Activated CD4-positive, alpha-beta T cell treated with anti-CD3 and anti-CD28 coated beads for 36 hours (primary cell): ENCODE measurements around the gene TGM1. TPM values are rescaled to one million over a fixed set of nuclear protein-coding genes. Genes with fewer than 3 reads are reported as not detected.

Experiments
- ATAC-seq: fragments of 200-7000 bp; cut with Tn5 transposase; one replicate; pipeline ENCODE4 v1.10.0; 2021; ENCODE audit warnings: mild to moderate bottlenecking, moderate library complexity
- CTCF ChIA-PET: fragments of 350-600 bp; sonication (Branson Sonifier 250); formaldehyde crosslinking; loops from one replicate; lab custom pipeline; 2021; ENCODE audit warnings: antibody characterized with exemption; lab: Charles Lee
- POLR2A ChIA-PET: fragments of 350-600 bp; sonication (Branson Sonifier 250); formaldehyde crosslinking; loops from one replicate; lab custom pipeline; 2021; ENCODE audit warnings: antibody characterized with exemption, inconsistent platforms; lab: Charles Lee
- DNase-seq: peaks from one replicate; pipeline ENCODE4 v3.0.0-alpha.2; 2020
- H3K27ac Mint-ChIP-seq: one replicate; pipeline ENCODE4 v1.8.0; 2021; ENCODE audit warnings: mixed read lengths
- H3K27me3 Mint-ChIP-seq: one replicate; pipeline ENCODE4 v1.8.0; 2021; ENCODE audit warnings: mixed read lengths
- H3K36me3 Mint-ChIP-seq: one replicate; pipeline ENCODE4 v1.8.0; 2021; ENCODE audit warnings: low read depth, mixed read lengths
- H3K4me1 Mint-ChIP-seq: one replicate; pipeline ENCODE4 v1.8.0; 2021; ENCODE audit warnings: mixed read lengths
- H3K4me3 Mint-ChIP-seq: one replicate; pipeline ENCODE4 v1.8.0; 2021; ENCODE audit warnings: mild to moderate bottlenecking, moderate library complexity, mixed read lengths
- H3K9me3 Mint-ChIP-seq: one replicate; pipeline ENCODE4 v1.8.0; 2021; ENCODE audit warnings: low read depth, mixed read lengths
- intact Hi-C, 2 experiments: fragments of 100-400 bp; cut with DNase I in 1 of 2; cut with micrococcal nuclease in 1 of 2; formaldehyde crosslinking; loops; one replicate each; pipeline versions ENCODE4 v1.14.2 to v1.15.1; 2022 to 2024; cut with DNase I, micrococcal nuclease
- total RNA-seq, 2 experiments: library from RNA; stranded (reverse); gene quantifications; one replicate each; pipeline ENCODE4 v1.2.3, GENCODE V29; 2021

The TGM1 gene
- total RNA-seq = 1 to 10 TPM; 4.8 to 7.4 TPM

GRCh38 chr14:24262821-24263733 is at the start of gene TGM1:
TGM1 (minus strand) TSS chr14:24263177; CDS start chr14:24262352, 825 bp downstream.
- ATAC-seq = no peak
- Mint-ChIP-seq H3K27me3 (no peaks in the 10 kb centered on the region), H3K27ac (no peak within 1 kb of the TSS), H3K4me1 (no peaks in the 10 kb centered on the region), H3K4me3 (no peak within 1 kb of the TSS), H3K9me3 (no peaks in the 10 kb centered on the region), H3K36me3 (peaks cover 17% of the 10 kb centered on the region)
- ChIA-PET CTCF (interaction anchor here (0.5 to 2.0 kb wide), 4 partner anchors 16 to 326 kb away, joined by 3 to 9 read pairs (median 5); partner anchors contain the start of genes CIDEB and TINF2), POLR2A (no interaction called here)
- no peak for DNase-seq
- intact Hi-C loops = no loop called here

GRCh38 chr14:24311837-24312615 is 49.0 kb upstream of the TGM1 start:
- peaks cover 65% of the 10 kb centered on the region for H3K4me1 Mint-ChIP-seq
- intact Hi-C loops = loop anchor here (1.0 to 2.0 kb wide), 3 partner anchors 15 to 119 kb away; no protein-coding TSS in a partner anchor
- peaks cover 25% of the 10 kb centered on the region for H3K36me3 Mint-ChIP-seq
- ChIA-PET CTCF (interaction anchor here (1.4 to 16.5 kb wide), 5 partner anchors 14 to 120 kb away, joined by 8 to 430 read pairs (median 44); partner anchors contain the start of genes CHMP4A, DHRS1, GMPR2 and MDP1), POLR2A (interaction anchor here (1.4 kb wide), 1 partner anchor 41 kb away, joined by 3 read pairs; the partner anchor contains the start of gene RABGGTA)
- peak overlapping the region; percentile 77 for H3K27ac Mint-ChIP-seq
- H3K27me3 Mint-ChIP-seq = no peaks in the 10 kb centered on the region
- H3K9me3 Mint-ChIP-seq = no peaks in the 10 kb centered on the region
- peak overlapping the region; percentile 70 for H3K4me3 Mint-ChIP-seq
- ATAC-seq (no peak), DNase-seq (no peak)

DNA sequence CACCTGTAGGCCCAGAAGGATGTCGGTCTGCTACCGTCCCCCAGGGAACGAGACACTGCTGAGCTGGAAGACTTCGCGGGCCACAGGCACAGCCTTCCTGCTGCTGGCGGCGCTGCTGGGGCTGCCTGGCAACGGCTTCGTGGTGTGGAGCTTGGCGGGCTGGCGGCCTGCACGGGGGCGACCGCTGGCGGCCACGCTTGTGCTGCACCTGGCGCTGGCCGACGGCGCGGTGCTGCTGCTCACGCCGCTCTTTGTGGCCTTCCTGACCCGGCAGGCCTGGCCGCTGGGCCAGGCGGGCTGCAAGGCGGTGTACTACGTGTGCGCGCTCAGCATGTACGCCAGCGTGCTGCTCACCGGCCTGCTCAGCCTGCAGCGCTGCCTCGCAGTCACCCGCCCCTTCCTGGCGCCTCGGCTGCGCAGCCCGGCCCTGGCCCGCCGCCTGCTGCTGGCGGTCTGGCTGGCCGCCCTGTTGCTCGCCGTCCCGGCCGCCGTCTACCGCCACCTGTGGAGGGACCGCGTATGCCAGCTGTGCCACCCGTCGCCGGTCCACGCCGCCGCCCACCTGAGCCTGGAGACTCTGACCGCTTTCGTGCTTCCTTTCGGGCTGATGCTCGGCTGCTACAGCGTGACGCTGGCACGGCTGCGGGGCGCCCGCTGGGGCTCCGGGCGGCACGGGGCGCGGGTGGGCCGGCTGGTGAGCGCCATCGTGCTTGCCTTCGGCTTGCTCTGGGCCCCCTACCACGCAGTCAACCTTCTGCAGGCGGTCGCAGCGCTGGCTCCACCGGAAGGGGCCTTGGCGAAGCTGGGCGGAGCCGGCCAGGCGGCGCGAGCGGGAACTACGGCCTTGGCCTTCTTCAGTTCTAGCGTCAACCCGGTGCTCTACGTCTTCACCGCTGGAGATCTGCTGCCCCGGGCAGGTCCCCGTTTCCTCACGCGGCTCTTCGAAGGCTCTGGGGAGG is 47.9 kb upstream of the TGM1 start, which contains the start of gene LTB4R:
LTB4R (plus strand) TSS at position 857 of the 959 bp plus-strand sequence. CDS start 4,150 bp downstream, outside the sequence.
- H3K27me3 Mint-ChIP-seq = no peaks in the 10 kb centered on the region
- POLR2A ChIA-PET = interaction anchor here (0.6 to 1.4 kb wide), 4 partner anchors 11 to 102 kb away, joined by 3 to 6 read pairs (median 4); partner anchors contain the start of genes DHRS1, NOP9 and RABGGTA
- DNase-seq (peak; percentile 81), ATAC-seq (peak; percentile 83)
- H3K9me3 Mint-ChIP-seq = no peaks in the 10 kb centered on the region
- peak within 1 kb of the TSS; percentile 70 for H3K4me3 Mint-ChIP-seq
- peaks cover 32% of the 10 kb centered on the region for H3K36me3 Mint-ChIP-seq
- H3K27ac Mint-ChIP-seq = peak within 1 kb of the TSS; percentile 77
- intact Hi-C loops = loop anchor here (1.0 to 2.0 kb wide), 3 partner anchors 14 to 120 kb away; no protein-coding TSS in a partner anchor
- H3K4me1 Mint-ChIP-seq = peaks cover 61% of the 10 kb centered on the region
- CTCF ChIA-PET = interaction anchor here (0.6 to 16.5 kb wide), 16 partner anchors 9 to 202 kb away, joined by 3 to 430 read pairs (median 6); partner anchors contain the start of genes CHMP4A, DHRS1, GMPR2 and MDP1

DNA sequence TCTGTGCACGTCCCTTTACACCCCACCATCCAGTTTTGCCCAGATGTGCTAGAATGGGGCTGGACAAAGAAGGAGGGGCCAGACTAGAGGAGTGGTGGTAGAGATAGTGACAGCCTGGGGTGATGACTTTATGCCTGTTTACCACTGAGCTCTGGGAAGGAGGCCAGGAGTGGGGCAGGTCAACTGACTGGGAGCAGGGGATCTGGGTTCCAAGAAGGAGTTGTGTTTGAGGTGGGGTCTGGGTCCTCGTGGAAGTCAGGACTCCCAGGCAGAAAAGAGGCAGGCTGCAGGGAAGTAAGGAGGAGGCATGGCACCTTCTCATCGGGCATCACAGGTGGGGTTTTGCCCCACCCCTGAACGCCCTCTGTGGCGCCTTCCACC is 47.3 kb upstream of the TGM1 start:
- ChIA-PET POLR2A (interaction anchor here (0.6 to 1.3 kb wide), 4 partner anchors 10 to 101 kb away, joined by 3 to 6 read pairs (median 4); partner anchors contain the start of genes CHMP4A, DHRS1 and NOP9), CTCF (interaction anchor here (0.6 to 16.5 kb wide), 18 partner anchors 10 to 202 kb away, joined by 3 to 430 read pairs (median 4); partner anchors contain the start of genes CHMP4A, DHRS1, GMPR2 and MDP1)
- peaks cover 36% of the 10 kb centered on the region for H3K36me3 Mint-ChIP-seq
- intact Hi-C loops = loop anchor here in 1 of 2 experiments (2.0 kb wide), 1 partner anchor 13 kb away; no protein-coding TSS in a partner anchor
- ATAC-seq (no peak), DNase-seq (no peak)
- peak overlapping the region; percentile 30 for H3K27ac Mint-ChIP-seq
- peak overlapping the region; percentile 70 for H3K4me3 Mint-ChIP-seq
- no peaks in the 10 kb centered on the region for H3K9me3 Mint-ChIP-seq
- H3K4me1 Mint-ChIP-seq = peaks cover 61% of the 10 kb centered on the region
- H3K27me3 Mint-ChIP-seq = no peaks in the 10 kb centered on the region

DNA sequence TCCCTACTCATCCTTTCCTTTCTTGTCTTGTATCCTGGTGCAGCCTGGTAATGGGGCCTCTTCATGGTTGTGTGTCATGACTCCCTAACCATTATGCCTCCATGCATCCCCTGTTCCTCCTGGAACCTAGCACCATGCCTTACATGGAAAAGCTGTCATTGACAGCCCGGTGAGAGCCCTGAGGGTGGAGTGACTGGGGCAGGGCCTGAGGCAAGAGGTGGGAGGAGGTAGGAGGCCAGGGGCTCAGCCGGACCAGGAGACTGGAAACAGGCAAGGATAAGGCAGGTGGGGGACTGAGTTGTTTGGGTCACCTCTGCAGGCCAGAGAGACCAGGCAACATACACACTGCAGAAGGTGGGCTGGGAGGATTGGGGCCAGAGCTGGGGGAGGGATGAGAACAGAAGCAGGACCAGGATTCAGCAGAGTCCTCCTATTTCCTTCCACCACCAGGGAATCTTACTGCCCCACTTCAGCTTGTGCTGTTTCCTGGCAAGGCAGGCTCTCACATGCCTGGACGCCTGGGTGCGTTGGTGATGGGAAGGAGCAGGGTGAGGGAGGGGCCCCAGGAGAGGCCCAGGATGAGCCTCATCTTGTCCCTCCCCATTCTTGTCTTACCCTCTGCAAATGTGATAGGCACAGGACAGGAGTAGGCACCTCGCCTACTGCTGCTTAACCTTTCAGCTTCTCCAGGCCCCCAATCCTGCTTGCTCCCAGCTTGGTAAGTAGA is 46.7 kb upstream of the TGM1 start, which contains the start of gene LTB4R2:
LTB4R2 (plus strand) TSS at position 603 of the 727 bp plus-strand sequence. CDS start 525 bp downstream, outside the sequence.
- H3K36me3 Mint-ChIP-seq = peaks cover 42% of the 10 kb centered on the region
- peak within 1 kb of the TSS; percentile 30 for H3K27ac Mint-ChIP-seq
- no peaks in the 10 kb centered on the region for H3K9me3 Mint-ChIP-seq
- no peak for DNase-seq
- H3K4me3 Mint-ChIP-seq = peak within 1 kb of the TSS; percentile 70
- no peak for ATAC-seq
- ChIA-PET POLR2A (interaction anchor here (0.8 to 1.3 kb wide), 3 partner anchors 10 to 96 kb away, joined by 3 to 5 read pairs (median 4); partner anchors contain the start of genes CHMP4A, DHRS1 and NOP9), CTCF (interaction anchor here (0.6 to 16.5 kb wide), 22 partner anchors 10 to 201 kb away, joined by 3 to 430 read pairs (median 4); partner anchors contain the start of genes CHMP4A, DHRS1, GMPR2 and MDP1)
- no peaks in the 10 kb centered on the region for H3K27me3 Mint-ChIP-seq
- intact Hi-C loops = loop anchor here in 1 of 2 experiments (2.0 kb wide), 1 partner anchor 13 kb away; no protein-coding TSS in a partner anchor
- H3K4me1 Mint-ChIP-seq = peaks cover 57% of the 10 kb centered on the region

DNA sequence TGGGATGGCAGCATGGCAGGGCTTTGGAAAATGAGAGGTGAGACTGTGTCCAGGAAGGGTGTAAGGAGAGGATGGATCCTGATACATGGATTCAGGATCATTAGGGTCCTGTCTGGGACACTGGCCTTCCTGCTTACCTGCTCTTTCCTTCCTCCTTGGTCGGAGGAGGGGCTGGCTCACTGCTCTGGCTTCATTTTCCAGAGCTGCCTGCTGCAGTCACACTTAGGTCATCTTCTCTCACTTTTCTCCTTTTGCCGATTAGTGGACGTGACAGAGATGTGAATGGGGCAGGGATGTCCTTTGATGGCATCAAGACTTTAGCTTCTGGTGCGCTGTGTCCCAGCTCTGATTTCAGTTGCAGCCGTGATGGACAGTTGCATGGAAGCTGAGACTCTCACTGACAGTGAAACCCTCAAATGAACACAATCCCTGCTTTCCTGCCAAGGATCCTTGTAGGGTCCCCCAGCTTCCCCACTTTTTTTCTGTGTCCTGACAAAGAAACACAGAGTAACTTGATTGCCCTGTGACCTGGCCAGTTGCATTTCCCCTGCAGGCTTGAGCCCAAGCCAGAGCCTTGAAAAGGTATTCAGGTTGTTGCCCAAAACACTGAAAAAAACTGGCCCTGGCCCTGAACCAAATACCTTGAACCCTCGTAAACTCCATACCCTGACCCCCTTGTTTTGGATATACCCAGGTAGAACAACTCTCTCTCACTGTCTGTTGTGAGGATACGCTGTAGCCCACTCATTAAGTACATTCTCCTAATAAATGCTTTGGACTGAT is 45.6 kb upstream of the TGM1 start:
- CTCF ChIA-PET = interaction anchor here (0.5 to 16.5 kb wide), 49 partner anchors 8 to 636 kb away, joined by 3 to 430 read pairs (median 5); partner anchors contain the start of genes CHMP4A, DCAF11, DHRS1 and EMC9
- Mint-ChIP-seq H3K4me3 (no peak overlapping the region), H3K27ac (no peak overlapping the region), H3K27me3 (no peaks in the 10 kb centered on the region), H3K36me3 (peaks cover 53% of the 10 kb centered on the region), H3K9me3 (no peaks in the 10 kb centered on the region), H3K4me1 (peaks cover 45% of the 10 kb centered on the region)
- intact Hi-C loops = loop anchor here in 1 of 2 experiments (1.0 kb wide), 2 partner anchors 37 to 92 kb away; partner anchors contain the start of genes MDP1 and RABGGTA
- no peak for DNase-seq
- ATAC-seq = no peak
- POLR2A ChIA-PET = interaction anchor here (0.7 to 1.7 kb wide), 3 partner anchors 37 to 194 kb away, joined by 3 to 6 read pairs (median 5); partner anchors contain the start of genes DCAF11, NRL, RABGGTA and TINF2

DNA sequence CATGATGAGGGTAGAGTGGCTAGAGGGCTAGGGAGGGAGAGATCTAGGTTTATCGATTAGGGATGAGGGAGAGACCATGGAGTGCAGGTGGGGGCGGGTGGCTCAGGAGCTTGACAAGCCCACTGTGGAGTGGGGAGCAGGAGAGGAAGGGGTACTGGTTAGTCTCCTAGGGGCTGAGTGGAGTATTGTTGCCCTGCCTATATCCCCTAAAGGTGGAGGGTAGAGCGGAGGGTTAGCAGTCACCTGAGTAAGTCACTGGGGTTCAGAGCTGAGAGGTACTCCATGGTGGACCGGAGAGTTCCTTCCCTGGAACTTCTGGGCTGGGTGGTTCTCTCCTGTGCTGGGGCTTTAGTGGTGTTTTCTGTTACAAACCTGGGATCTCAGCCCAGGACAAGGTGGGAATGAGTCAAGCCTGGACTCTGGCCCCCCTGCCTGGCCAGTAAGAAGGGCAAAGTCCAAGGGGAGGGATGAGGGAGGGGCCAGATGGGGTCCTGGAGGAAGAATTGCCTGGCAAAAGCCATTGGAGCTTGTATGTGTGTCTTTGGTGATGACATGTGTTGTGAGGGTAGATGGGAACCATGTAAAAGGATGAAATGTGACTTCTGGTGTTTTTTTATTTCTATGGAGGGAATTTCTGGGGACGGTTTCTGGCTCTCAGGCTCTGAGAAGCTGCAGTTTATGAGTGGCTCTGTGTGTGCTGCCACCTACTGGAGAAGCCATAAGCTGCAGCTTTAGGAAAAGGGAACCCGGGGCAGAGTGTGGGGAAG is 44.8 kb upstream of the TGM1 start, which contains the start of gene CIDEB:
CIDEB (minus strand) TSS at position 403 of the 767 bp plus-strand sequence; CDS start at position 284, 119 bp downstream.
- ChIA-PET CTCF (interaction anchor here (0.5 to 16.5 kb wide), 50 partner anchors 9 to 719 kb away, joined by 3 to 430 read pairs (median 5); partner anchors contain the start of genes CHMP4A, DCAF11, DHRS1 and EMC9), POLR2A (interaction anchor here (0.6 to 1.7 kb wide), 4 partner anchors 36 to 193 kb away, joined by 3 to 6 read pairs (median 4); partner anchors contain the start of genes DCAF11, NRL, RABGGTA and TINF2)
- no peaks in the 10 kb centered on the region for H3K27me3 Mint-ChIP-seq
- H3K36me3 Mint-ChIP-seq = peaks cover 58% of the 10 kb centered on the region
- peak within 1 kb of the TSS; percentile 26 for H3K27ac Mint-ChIP-seq
- no peak within 1 kb of the TSS for H3K4me3 Mint-ChIP-seq
- H3K9me3 Mint-ChIP-seq = no peaks in the 10 kb centered on the region
- DNase-seq = peak; percentile 78
- intact Hi-C loops = loop anchor here in 1 of 2 experiments (1.0 kb wide), 2 partner anchors 36 to 91 kb away; partner anchors contain the start of genes MDP1 and RABGGTA
- ATAC-seq = peak; percentile 40
- H3K4me1 Mint-ChIP-seq = peaks cover 37% of the 10 kb centered on the region
